DMS53 treated with DMSO at 0.1 percent for 48 hours (cell line): ENCODE results near the gene RNF103.

Source experiments
- DNase-seq: peaks from one replicate; lab custom pipeline; 2025; ENCODE audit not compliant: unreplicated experiment; lab: John Stamatoyannopoulos, UW

RNF103 gene

DNA sequence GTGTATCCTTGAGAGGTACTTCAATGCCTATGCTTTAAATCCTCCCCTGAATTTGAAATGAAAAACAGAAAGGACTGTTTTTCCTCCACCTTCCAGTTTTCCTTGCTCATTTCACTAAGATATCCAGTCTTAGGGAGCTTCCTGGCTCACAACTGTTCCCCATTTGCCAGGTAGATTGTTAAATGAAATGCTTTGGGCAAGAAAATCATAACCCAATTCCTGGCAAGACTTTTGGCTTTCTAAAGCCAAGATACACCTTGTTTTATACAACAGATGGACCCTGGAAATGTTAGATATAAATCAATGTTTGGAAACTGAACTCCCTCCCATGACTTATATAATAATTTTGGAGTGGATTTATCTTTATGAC lies 56.9 kb downstream of the RNF103 start:
- DNase-seq, result no peak

DNA sequence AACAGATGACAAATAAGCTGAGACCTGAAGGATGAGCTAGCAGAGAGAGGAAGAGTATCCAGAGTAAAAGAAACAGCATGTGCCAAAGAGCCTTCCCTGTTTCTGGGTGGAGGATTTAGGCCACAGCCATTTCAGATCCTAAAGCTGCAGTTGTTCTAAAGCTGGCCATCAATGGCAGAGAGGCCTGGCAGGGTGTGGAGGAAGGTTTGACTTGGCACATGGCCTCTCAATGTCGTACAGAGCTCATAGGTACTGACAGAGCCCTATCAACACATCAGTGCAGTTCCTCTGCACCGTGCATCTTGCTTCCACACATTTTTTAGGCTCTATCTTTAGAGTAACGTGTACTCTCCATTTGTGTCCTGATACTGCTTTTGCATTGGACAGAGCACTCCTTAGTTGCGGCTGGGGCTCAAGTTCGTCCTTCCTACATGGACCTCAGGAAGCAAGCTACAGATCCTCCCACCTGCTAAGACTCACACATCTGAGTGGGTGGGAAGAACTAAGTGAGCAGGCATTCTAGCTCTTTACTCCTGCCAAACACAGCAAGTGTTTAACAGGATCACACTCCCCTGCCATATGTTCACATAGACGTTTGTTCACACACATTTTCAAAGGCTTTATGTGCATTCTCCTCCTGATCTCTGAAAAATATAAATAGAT lies 57.4 kb downstream of the RNF103 start:
- no peak for DNase-seq

DNA sequence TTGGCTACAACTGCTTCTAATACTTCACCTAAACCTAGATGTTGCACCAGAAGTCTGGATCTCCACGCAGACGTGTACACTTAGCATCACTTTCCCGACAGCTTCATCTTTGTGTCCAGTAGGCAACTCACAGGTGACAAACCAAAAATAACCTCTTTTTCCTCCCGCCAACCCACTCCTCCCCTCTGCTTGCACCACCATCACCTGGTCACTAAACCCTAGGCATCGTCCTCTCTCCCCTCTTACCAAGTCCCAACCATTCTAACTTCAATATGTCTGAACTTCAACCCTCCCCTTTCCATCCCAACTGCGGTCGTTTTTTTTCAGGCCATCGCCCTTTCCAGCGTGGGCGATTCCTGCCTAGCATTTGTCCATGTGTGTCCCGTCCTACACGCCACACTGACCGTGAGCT lies 60.0 kb downstream of the RNF103 start:
- no peak for DNase-seq

DNA sequence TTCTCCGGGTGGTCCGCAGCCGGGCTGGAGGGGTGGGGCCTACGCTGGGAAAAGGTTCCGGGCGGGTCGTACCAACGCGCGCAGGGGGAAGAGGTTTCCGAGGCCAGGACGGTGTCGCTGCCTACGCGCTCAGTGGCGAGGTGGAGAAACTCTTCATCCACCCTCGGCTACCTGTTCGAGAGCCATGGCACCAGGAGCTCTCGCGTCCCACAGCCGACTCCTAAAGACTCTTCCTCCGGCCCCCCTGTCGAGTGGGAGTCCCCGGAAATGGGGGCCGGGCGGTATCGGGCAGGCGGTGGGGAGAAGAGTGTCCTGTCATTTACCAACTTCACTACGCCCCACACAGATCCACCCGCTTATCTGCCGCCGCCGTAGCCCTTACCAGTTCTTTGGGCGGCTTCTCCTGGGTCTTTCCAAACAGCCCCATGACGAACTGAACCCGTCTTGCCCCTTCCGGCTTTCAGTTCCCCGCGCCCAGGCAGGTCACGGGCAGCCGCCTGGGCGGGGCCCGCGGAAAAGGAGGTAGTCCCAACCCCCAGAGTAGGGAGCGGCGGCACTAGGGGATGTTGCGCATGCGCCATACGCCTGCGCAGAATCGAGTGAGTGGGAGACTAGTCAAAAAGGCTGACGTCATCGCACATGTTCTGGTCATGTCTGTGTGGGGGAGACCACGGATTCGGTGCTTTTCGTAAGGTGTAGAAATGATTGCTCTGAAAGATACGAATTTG lies 60.6 kb downstream of the RNF103 start, which contains the start of gene CHMP3:
Gene CHMP3 (minus strand): TSS at position 522 of the 728 bp plus-strand sequence. CDS start 95 bp downstream, at position 427.
- peak; percentile 95 for DNase-seq

DNA sequence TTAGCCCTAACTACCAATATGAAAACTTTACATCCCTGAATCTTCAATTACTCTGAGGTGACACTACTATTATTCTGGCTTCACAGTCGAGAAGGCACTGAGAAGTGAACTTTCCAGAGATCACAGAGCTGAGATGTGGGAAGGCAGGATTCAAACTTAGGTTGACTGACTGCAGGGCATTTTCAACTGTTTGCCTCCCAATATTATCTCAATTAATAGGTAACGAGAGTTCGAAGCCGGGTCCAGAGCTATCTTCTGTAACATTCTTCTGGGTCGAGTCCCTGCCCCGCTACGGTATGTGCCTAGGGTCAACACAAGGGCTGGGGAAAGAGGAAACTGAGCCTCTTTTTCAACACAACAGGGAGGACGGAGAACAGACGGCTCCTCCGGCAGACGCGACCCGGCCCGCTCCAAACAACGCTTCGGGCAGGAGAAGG lies 61.2 kb downstream of the RNF103 start:
- DNase-seq, result no peak

DNA sequence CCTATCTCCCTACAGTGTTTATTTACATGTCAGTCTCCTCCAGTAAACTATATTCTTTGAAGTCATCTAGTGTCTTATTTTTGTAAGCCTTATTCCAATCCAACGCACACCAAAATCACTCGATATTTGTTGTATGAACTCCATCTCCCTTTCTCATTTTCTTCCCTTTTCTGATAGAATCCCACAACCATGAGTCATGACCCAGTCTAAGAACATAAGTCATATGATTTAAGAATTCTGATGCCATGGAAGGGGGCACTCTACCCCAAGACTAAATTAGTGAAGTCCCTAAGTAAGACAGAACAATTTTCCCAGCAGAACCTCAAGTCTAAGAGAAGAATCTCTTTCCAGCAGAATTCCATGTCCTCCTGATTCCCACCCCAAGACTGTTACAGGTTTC lies 65.8 kb downstream of the RNF103 start:
- no peak for DNase-seq

DNA sequence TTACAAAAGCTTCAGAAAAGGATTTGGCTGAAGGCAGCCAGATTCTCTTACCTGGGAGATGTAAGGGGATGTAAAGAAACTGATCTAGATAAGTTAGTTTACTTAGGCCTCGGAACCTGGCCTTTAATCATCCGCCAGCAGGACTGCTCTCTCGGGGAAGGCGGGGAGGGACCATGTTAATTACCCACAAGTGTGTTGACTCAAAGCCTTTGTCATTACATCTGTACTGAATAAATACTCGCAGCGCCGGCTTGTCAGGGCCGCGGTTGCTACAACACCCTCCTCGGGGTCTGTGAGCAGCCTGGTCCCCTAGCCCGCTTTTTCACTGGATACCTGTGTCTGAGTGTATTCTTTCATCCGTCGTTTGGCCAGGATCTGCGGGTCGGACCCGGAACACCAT lies 67.2 kb downstream of the RNF103 start:
- DNase-seq, result peak; percentile 24
